ENCODE measurements around the gene LMO1. TPM values are rescaled to one million over a fixed set of nuclear protein-coding genes. Genes with fewer than 3 reads are reported as not detected.

Gene LMO1
- total and polyA plus RNA-seq, 4 donors, result not detected

DNA sequence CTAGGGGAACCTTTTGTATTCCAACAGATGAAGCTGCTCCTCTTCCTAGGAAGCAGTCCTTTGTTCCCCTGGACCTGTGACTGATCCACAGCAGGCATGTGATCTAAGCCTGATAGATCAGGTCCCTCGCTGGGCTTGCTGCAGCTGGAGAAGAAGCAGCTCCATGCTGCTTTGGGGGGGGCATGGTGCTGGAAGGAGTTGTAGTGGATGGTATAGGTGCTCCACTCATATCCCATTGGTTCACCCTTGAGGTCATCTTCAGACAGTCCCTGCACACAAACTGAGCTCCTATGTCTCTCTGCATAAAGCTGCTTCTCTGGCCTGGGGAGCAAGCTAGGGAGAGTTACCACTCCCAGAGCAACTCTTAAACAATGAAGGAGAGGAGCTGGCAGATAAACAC lies 85.4 kb downstream of the LMO1 start:
- Histone ChIP-seq H3K27ac (ENCODE audit: low read depth in 1 of 2, low read length in 2 of 2) (no peak overlapping the region), H3K9ac (ENCODE audit: low read depth in 1 of 2, low read length in 2 of 2) (no peak overlapping the region), H3K9me3 (ENCODE audit: control insufficient read depth in 4 of 4, low read length in 3 of 4) (no peaks in the 10 kb centered on the region), H3K27me3 (ENCODE audit: control insufficient read depth in 4 of 4, insufficient read depth in 4 of 4, low read length in 3 of 4) (no peaks in the 10 kb centered on the region), H3K4me3 (ENCODE audit: low read depth in 1 of 3, low read length in 3 of 3) (no peak overlapping the region), H3K4me1 (ENCODE audit: control insufficient read depth in 4 of 4, insufficient read depth in 4 of 4, low read length in 3 of 4) (no peaks in the 10 kb centered on the region), H3K36me3 (ENCODE audit: control insufficient read depth in 4 of 4, insufficient read depth in 3 of 4, low read depth in 1 of 4, low read length in 3 of 4) (no peaks in the 10 kb centered on the region)
- 60% methylated on average over 1 of the region's 1 CpG for WGBS
- DNase-seq (ENCODE audit: low spot score), result no peak
- TF ChIP-seq YY1 (IDR thresholded peaks at IDR 0.05) (no peak), JUND (IDR thresholded peaks at IDR 0.05) (no peak), FOXA1 (IDR thresholded peaks at IDR 0.05) (no peak), NR2F2 (IDR thresholded peaks at IDR 0.05) (no peak), GABPA (IDR thresholded peaks at IDR 0.05 in 1 of 2, conservative IDR thresholded peaks at IDR 0.05 in 1 of 2) (no peak), TAF1 (conservative IDR thresholded peaks at IDR 0.05) (no peak), EGR1 (IDR thresholded peaks at IDR 0.05; ENCODE audit: low read depth in 2 of 2) (no peak), SP1 (IDR thresholded peaks at IDR 0.05) (no peak), RXRA (IDR thresholded peaks at IDR 0.05) (no peak), FOXA2 (IDR thresholded peaks at IDR 0.05) (no peak), HNF4A (conservative IDR thresholded peaks at IDR 0.05) (no peak), HNF4G (IDR thresholded peaks at IDR 0.05) (no peak), RAD21 (IDR thresholded peaks at IDR 0.05) (no peak)
- TF ChIP-seq, protein P1, sequence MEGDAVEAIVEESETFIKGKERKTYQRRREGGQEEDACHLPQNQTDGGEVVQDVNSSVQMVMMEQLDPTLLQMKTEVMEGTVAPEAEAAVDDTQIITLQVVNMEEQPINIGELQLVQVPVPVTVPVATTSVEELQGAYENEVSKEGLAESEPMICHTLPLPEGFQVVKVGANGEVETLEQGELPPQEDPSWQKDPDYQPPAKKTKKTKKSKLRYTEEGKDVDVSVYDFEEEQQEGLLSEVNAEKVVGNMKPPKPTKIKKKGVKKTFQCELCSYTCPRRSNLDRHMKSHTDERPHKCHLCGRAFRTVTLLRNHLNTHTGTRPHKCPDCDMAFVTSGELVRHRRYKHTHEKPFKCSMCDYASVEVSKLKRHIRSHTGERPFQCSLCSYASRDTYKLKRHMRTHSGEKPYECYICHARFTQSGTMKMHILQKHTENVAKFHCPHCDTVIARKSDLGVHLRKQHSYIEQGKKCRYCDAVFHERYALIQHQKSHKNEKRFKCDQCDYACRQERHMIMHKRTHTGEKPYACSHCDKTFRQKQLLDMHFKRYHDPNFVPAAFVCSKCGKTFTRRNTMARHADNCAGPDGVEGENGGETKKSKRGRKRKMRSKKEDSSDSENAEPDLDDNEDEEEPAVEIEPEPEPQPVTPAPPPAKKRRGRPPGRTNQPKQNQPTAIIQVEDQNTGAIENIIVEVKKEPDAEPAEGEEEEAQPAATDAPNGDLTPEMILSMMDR (IDR thresholded peaks at IDR 0.05; ENCODE audit: low read depth, low read length, missing input control), result no peak
- TF ChIP-seq, protein P2, sequence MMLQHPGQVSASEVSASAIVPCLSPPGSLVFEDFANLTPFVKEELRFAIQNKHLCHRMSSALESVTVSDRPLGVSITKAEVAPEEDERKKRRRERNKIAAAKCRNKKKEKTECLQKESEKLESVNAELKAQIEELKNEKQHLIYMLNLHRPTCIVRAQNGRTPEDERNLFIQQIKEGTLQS (IDR thresholded peaks at IDR 0.05), result no peak
- TF ChIP-seq, protein P3, sequence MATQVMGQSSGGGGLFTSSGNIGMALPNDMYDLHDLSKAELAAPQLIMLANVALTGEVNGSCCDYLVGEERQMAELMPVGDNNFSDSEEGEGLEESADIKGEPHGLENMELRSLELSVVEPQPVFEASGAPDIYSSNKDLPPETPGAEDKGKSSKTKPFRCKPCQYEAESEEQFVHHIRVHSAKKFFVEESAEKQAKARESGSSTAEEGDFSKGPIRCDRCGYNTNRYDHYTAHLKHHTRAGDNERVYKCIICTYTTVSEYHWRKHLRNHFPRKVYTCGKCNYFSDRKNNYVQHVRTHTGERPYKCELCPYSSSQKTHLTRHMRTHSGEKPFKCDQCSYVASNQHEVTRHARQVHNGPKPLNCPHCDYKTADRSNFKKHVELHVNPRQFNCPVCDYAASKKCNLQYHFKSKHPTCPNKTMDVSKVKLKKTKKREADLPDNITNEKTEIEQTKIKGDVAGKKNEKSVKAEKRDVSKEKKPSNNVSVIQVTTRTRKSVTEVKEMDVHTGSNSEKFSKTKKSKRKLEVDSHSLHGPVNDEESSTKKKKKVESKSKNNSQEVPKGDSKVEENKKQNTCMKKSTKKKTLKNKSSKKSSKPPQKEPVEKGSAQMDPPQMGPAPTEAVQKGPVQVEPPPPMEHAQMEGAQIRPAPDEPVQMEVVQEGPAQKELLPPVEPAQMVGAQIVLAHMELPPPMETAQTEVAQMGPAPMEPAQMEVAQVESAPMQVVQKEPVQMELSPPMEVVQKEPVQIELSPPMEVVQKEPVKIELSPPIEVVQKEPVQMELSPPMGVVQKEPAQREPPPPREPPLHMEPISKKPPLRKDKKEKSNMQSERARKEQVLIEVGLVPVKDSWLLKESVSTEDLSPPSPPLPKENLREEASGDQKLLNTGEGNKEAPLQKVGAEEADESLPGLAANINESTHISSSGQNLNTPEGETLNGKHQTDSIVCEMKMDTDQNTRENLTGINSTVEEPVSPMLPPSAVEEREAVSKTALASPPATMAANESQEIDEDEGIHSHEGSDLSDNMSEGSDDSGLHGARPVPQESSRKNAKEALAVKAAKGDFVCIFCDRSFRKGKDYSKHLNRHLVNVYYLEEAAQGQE (IDR thresholded peaks at IDR 0.05), result no peak
- TF ChIP-seq, protein P4, sequence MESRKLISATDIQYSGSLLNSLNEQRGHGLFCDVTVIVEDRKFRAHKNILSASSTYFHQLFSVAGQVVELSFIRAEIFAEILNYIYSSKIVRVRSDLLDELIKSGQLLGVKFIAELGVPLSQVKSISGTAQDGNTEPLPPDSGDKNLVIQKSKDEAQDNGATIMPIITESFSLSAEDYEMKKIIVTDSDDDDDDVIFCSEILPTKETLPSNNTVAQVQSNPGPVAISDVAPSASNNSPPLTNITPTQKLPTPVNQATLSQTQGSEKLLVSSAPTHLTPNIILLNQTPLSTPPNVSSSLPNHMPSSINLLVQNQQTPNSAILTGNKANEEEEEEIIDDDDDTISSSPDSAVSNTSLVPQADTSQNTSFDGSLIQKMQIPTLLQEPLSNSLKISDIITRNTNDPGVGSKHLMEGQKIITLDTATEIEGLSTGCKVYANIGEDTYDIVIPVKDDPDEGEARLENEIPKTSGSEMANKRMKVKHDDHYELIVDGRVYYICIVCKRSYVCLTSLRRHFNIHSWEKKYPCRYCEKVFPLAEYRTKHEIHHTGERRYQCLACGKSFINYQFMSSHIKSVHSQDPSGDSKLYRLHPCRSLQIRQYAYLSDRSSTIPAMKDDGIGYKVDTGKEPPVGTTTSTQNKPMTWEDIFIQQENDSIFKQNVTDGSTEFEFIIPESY (IDR thresholded peaks at IDR 0.05), result no peak
- TF ChIP-seq, protein P5, sequence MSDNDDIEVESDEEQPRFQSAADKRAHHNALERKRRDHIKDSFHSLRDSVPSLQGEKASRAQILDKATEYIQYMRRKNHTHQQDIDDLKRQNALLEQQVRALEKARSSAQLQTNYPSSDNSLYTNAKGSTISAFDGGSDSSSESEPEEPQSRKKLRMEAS (IDR thresholded peaks at IDR 0.05), result no peak
